ENCODE results near the gene FAM131B.
"Not testable (repeated sequence)": the region's sequence is repeated elsewhere in the genome, so short reads cannot be mapped to it uniquely, and the experiment has no call there.

The FAM131B gene

DNA sequence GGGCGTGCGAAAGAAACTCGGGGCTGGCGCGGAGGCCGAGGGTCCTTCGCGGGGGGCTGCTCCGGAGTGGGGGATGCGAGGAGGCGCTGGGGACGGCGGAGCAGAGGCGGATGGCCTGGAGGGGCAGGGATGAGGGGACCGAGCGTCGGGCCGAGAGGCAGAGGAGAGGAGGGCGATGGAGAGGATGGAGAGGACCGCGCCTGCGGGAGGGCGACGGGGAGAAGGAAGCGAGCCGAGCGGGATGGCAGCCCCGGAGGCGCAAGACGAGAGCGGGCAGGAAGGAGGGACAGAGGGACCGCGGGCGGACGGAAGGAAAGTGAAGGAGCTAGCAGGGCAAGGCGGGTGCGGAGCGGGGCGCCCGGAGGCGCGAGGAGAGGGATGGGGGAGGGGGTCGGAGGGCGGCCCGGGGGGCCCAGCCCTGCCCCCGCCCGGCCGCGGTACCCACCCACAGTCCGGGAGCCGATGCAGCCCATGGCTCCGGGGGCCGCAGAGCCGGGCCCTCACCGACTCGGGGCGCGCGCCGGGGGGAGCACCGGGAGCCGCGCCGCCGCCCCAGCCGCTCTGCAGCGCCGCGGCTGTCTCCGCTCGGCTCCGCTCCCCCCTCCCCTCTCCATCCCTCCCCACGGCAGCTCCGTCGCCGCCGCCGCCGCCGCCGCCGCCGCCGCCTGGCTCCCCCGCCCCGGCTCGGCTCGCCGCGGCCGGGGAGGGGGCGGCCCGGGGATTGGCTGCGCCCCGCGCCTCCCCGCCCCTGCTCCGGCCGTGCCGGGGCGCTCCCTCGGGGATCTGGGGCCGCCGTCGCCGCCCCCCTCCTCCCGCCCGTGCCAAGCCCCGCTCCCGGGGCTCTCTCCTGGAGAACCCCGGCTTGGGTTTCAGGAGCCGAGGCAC lies at the start of gene FAM131B:
Gene FAM131B, minus strand, starts transcription at position 583 of the 885 bp plus-strand sequence. Its CDS starts 110 bp downstream, at position 473.
- DNase-seq: peak; percentile 9

GRCh38 chr7:143411976-143412708 lies 49.6 kb upstream of the FAM131B start:
- no peak for DNase-seq

- no peak for DNase-seq
Observed at GRCh38 chr7:143410521-143411004, 48.0 kb upstream of the FAM131B start.

DNA sequence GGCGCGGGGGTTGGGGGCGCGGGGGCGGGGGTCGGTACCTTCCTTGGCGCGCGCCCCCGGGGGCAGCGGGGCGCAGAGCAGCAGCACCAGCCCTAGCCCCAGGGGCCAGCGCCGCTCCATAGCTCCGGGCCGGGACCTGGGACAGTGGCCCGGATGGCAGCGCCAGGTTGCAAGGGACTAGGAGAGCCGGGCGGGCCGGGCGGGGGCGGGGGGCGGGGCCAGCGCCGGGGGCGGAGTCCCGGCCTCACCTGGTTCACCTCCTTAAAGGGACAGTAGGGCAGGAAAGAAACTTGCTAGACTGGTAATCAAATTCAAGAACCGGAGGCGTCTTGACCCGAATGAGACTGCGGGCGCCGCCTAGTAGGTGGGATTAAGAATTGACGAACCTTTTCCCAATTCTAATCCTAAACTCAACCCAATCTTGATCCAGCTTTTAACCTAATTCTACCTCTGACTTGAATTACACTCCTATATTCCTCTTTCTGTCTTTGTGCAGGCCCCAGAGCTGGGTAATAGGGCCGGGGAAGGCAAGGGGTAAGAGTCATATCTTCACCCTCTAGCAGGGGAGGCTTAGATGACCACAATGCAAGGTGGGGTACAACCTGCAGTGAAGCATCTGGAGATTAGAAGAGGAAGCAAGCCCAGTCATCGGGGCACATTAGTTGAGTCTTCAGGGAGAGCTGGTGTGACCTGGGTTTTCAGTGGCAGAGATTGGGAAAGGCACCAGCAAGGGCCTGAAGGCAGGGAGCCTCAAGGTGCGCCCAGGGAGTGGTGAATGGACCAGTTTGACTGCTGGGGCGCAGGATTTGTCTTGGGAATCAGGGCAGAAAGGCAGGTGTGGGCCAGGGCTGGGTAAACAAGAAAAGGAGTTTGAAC lies 46.4 kb upstream of the FAM131B start, which contains the start of gene EPHA1:
Gene EPHA1, minus strand, starts transcription at position 171 of the 876 bp plus-strand sequence. Its CDS starts 51 bp downstream, at position 120.
- DNase-seq: no peak

GRCh38 chr7:143408252-143408685 lies 45.8 kb upstream of the FAM131B start:
- no peak for DNase-seq

- no peak for DNase-seq
Observed at GRCh38 chr7:143407287-143408251, 45.1 kb upstream of the FAM131B start.

- no peak for DNase-seq
Observed at GRCh38 chr7:143406002-143406357, 43.5 kb upstream of the FAM131B start.

- DNase-seq: no peak
Observed at GRCh38 chr7:143405173-143406001, 42.9 kb upstream of the FAM131B start.

GRCh38 chr7:143402233-143402632 lies 39.7 kb upstream of the FAM131B start:
- not testable (repeated sequence) for DNase-seq

- no peak for DNase-seq
Observed at GRCh38 chr7:143401265-143401664, 38.8 kb upstream of the FAM131B start.

GRCh38 chr7:143399642-143400041 lies 37.1 kb upstream of the FAM131B start:
- no peak for DNase-seq

DNA sequence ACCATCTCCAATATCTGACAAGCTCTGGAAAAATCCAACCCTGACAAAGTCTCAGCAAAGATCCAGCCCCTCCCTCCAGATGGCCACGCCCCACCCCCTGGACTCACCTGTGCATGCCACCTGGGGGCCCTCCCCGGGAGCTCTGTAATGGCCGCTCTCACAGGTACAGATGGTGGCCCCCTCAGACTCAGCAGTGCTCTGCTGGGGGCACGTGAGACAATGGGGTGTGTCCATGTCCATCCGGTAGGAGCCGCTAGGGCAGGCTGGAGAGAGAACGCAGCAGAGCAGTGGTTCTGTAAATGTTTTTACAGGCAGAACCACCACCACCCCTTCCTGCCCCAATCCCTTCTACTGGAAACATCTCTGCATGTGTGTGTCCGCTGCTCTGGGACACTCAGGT lies 36.6 kb upstream of the FAM131B start:
- no peak for DNase-seq

DNA sequence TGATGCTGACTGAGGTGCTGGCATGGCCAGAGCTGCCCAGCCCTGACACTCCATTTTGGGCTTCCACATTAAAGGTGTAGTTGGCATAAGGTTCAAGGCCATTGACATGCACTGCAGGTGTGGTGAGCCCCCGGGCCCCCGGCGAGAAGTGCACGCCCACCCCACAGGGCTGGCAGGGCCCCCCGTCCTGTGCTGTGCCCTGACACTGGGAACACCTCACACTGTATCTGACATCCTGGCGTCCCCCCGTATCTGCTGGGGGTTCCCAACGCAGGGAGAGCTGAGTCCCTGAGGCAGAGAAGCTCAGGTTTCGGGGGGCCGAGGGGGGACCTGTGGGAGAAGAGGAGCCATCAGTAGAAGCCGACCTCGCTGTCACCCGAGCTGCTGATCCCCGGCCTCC lies 36.1 kb upstream of the FAM131B start:
- DNase-seq: no peak

DNA sequence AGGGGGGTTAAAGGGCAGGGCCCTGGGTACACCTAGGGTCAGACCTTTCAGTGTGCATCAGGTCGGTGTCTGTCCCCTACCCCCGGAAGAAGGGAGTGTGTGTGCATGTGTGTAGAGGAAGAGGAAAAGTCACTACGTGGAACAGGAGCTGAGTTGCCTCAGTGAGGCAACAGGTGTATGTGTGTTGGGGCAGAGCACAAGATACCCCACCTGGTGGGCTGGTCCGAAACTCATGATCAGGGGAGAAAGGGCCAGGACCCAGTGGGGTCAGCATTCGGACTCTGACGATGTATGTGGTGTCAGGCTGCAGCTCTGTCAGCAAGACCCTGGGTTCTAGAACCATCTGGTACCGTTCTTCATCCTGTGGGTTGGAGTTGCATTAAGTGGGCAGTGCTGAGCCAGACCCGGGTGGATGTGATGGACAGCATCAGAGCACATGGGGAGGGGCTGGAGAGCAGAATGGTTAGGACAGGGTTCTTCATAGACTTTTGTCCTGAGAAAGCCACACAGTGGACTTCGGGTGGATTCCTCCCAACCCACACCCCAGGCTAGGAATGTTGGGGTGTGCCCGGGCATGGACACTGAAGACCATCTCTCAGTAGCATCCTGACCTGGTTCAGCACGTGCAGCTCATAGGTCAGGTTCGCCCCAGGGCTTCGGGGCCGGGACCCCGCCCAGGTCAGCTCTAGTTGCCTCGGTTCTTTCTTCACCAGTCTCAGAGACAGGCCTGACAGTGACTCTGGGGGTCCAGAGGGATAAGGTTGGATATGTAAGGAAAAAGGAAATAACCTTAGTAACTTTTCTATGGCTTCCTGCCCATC lies 35.4 kb upstream of the FAM131B start:
- DNase-seq: no peak

DNA sequence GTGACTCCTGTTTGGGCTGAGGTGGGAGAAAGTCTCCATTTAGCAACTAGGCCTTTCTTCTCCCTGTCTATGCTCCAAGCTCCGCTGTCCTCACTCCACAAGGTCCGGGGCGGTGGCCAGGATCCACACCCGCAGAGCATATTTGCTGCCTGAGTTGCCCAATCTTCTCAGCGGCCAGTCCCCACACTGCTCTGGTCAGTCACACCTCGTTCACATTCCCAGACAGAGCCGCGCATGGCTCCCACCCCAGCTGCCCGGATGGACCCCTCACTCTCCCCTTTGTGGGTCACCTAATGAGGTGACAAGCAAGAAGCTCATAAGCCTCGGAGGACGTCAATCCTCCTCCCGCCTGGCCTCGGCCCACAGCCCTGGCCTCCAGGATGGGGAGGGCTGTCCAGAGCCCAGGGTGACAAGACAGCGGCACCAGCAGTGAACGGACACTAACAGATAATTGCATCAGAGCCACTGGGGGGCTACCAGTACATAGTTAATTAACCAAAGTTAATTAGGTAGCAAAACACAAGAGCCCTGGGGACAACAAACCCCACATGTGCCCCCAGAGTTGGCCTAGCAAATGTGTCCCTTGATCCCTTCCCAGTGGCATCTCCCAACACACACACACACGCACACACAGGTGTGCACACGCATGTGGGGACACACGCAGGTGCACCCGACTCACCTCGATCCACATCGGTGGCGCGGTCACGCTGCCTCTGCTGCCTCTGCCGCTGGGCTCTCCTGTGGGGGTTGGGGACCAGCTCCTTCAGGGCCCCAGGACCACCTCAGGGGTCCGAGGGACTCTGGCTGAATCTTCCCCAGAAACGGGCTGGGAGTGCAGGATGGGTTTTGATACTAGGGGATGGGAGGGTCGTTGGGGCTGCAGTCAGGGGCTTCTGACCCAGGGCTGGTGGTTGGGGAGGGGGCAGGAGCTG lies 34.4 kb upstream of the FAM131B start:
- DNase-seq: no peak

DNA sequence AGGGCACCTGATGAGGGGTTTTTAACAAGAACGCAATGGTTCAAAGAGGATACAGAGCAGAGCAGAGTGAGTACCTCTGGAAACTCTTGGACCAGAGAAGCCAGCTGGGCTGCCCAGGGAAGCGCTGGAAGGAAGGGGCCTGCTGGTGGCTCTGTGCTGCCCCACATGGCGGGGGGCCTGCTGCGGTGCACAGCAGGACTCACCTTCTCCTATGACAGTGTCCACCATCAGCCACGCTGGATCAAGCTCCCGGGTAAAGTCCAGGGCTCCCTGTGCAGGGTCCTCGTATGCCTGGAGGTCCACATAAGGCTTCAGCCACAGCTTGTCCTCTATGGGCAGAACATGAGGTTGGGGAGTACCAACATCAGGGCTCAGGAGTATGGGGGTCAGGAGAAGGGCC lies 33.7 kb upstream of the FAM131B start:
- no peak for DNase-seq

DNA sequence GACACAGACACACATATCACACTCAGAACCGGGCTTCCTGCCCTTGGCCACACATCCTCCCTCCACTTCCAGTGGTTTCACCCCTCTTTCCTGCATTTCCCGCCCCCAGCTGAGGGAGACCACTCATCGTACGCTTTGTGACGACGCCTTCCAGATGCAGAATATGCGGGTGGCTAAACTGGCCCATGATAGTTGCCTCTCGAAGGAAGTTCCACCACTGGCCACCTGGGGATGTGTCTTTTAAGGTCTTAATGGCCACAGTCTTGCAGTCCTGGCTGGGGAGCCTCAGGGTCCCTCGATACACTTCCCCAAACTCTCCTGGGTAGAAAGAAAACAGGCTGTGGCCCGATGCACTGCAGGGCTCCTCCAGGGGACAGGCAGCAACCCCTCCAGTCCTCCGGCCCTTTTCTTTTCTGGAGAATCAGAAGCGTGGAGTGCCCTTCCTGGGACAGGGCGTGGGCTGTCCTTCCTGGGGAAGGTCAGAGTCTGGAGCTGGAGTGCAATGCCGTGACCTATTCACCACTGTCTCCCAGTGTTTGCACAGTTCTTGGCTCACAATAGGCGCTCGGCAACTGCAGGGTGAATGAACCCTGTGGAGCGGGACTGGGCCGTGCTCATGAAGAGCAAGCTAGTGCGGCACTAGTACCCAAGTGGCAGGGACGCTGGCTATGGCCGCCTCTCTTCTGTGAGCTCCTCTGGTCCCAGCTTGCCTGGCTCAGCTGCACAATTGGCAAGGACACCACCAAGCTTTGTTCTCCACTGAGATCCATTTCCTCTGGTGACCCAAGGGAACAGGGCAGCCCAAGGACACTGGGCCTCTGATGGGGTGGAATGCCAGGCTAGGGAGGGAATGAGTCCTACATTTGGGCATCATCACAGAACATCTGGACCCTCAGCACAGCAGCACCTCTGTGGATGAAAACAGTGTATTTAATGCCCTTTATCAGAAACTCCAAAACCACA lies 33.0 kb upstream of the FAM131B start:
- no peak for DNase-seq

All from NCI-H1417 treated with DMSO at 0.1 percent for 48 hours (cell line).